Adrenal gland (tissue), 5 donors: ENCODE measurements around the gene ETV5.

Experiments used
- POLR2A ChIP-seq, 2 donors: fragments of 450-650 bp; IDR thresholded peaks; one replicate each; pipeline ENCODE4 v1.6.1; 2017; ENCODE audit warnings: antibody characterized with exemption in 2 of 2, mild to moderate bottlenecking in 2 of 2, moderate library complexity in 1 of 2
- TF ChIP-seq, protein P1 (sequence below), 6 experiments: fragments of 450-650 bp in 4 of 6; fragments of 200-600 bp in 2 of 6; sonication (generic) in 1 of 6; IDR thresholded peaks; 1 replicate in 5 of 6; 2 replicates in 1 of 6; pipeline versions ENCODE4 v1.5.1 to v1.8.0; 2016 to 2021; ENCODE audit warnings: antibody characterized with exemption in 6 of 6, mild to moderate bottlenecking in 2 of 6, moderate library complexity in 1 of 6
- donor health status: DM: no; HTN: no; CAD: no.

- TF ChIP-seq, protein P1, sequence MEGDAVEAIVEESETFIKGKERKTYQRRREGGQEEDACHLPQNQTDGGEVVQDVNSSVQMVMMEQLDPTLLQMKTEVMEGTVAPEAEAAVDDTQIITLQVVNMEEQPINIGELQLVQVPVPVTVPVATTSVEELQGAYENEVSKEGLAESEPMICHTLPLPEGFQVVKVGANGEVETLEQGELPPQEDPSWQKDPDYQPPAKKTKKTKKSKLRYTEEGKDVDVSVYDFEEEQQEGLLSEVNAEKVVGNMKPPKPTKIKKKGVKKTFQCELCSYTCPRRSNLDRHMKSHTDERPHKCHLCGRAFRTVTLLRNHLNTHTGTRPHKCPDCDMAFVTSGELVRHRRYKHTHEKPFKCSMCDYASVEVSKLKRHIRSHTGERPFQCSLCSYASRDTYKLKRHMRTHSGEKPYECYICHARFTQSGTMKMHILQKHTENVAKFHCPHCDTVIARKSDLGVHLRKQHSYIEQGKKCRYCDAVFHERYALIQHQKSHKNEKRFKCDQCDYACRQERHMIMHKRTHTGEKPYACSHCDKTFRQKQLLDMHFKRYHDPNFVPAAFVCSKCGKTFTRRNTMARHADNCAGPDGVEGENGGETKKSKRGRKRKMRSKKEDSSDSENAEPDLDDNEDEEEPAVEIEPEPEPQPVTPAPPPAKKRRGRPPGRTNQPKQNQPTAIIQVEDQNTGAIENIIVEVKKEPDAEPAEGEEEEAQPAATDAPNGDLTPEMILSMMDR (IDR thresholded peaks at IDR 0.05) = no peak
- TF ChIP-seq POLR2A (IDR thresholded peaks at IDR 0.05) = no peak
Measured at GRCh38 chr3:186035277-186035676, 73.6 kb downstream of the ETV5 start.
